H9 (cell line): ENCODE results near the gene WFS1. TPM values are rescaled to one million over a fixed set of nuclear protein-coding genes. Genes with fewer than 3 reads are reported as not detected.

Experiments
- DNase-seq: peaks from one replicate; pipeline ENCODE4 v3.0.0-alpha.2; 2017
- H2AFZ ChIP-seq: one replicate; pipeline ENCODE4 v1.6.1; 2013; ENCODE audit warnings: mild to moderate bottlenecking, low read length, control low read depth, moderate library complexity
- H2AK5ac ChIP-seq: 2 replicates; pipeline ENCODE4 v1.6.1; 2013; ENCODE audit warnings: low read length, control low read depth, mixed read lengths; ENCODE audit not compliant: insufficient read length
- H2BK120ac ChIP-seq: one replicate; pipeline ENCODE4 v1.6.1; 2013; ENCODE audit warnings: low read depth, mild to moderate bottlenecking, low read length, control low read depth, inconsistent platforms; ENCODE audit not compliant: poor library complexity, severe bottlenecking
- H2BK12ac ChIP-seq: 2 replicates; pipeline ENCODE4 v1.6.1; 2013; ENCODE audit warnings: low read length, control low read depth, mixed read lengths, low read depth; ENCODE audit not compliant: insufficient read length
- H2BK15ac ChIP-seq: 2 replicates; pipeline ENCODE4 v1.6.1; 2013; ENCODE audit warnings: low read depth, low read length, control low read depth
- H2BK20ac ChIP-seq: one replicate; pipeline ENCODE4 v1.6.1; 2013; ENCODE audit warnings: low read depth, mild to moderate bottlenecking, low read length, control low read depth, inconsistent platforms; ENCODE audit not compliant: poor library complexity, severe bottlenecking
- H2BK5ac ChIP-seq: 2 replicates; pipeline ENCODE4 v1.6.1; 2013; ENCODE audit warnings: low read length, control low read depth, mixed read lengths; ENCODE audit not compliant: insufficient read length
- H3K14ac ChIP-seq: 2 replicates; pipeline ENCODE4 v1.6.1; 2013; ENCODE audit warnings: low read length, control low read depth; ENCODE audit not compliant: insufficient read depth
- H3K18ac ChIP-seq: 2 replicates; pipeline ENCODE4 v1.6.1; 2013; ENCODE audit warnings: low read depth, mild to moderate bottlenecking, mixed read lengths, low read length, control low read depth; ENCODE audit not compliant: insufficient read length
- H3K23ac ChIP-seq: 2 replicates; pipeline ENCODE4 v1.6.1; 2013; ENCODE audit warnings: low read length, control low read depth, mixed read lengths, low read depth; ENCODE audit not compliant: insufficient read length
- H3K23me2 ChIP-seq: 2 replicates; pipeline ENCODE4 v1.6.1; 2013; ENCODE audit warnings: low read depth, mild to moderate bottlenecking, mixed read lengths, low read length, control low read depth; ENCODE audit not compliant: insufficient read length, poor library complexity, severe bottlenecking
- H3K27ac ChIP-seq: 2 replicates; pipeline ENCODE4 v1.5.1; 2013; ENCODE audit warnings: low read length, control low read depth, mixed read lengths, low read depth; ENCODE audit not compliant: insufficient read length
- H3K27me3 ChIP-seq: 2 replicates; pipeline ENCODE4 v1.6.1; 2013; ENCODE audit warnings: low read length, control low read depth, inconsistent platforms; ENCODE audit not compliant: insufficient read depth
- H3K4ac ChIP-seq: 2 replicates; pipeline ENCODE4 v1.6.1; 2013; ENCODE audit warnings: low read depth, mild to moderate bottlenecking, control low read depth, inconsistent platforms, low read length, moderate library complexity
- H3K4me1 ChIP-seq: 2 replicates; pipeline ENCODE4 v1.6.1; 2013; ENCODE audit warnings: low read length, control low read depth, inconsistent platforms; ENCODE audit not compliant: insufficient read depth
- H3K4me2 ChIP-seq: 2 replicates; pipeline ENCODE4 v1.6.1; 2013; ENCODE audit warnings: low read length, control low read depth, mixed read lengths; ENCODE audit not compliant: insufficient read length, insufficient read depth
- H3K56ac ChIP-seq: 2 replicates; pipeline ENCODE4 v1.6.1; 2013; ENCODE audit warnings: low read depth, mild to moderate bottlenecking, mixed read lengths, low read length, control low read depth; ENCODE audit not compliant: insufficient read length
- H3K79me1 ChIP-seq: 2 replicates; pipeline ENCODE4 v1.6.1; 2013; ENCODE audit warnings: low read depth, mild to moderate bottlenecking, moderate library complexity, low read length, control low read depth, inconsistent platforms; ENCODE audit not compliant: insufficient read depth, poor library complexity, severe bottlenecking
- H3K79me2 ChIP-seq: 2 replicates; pipeline ENCODE4 v1.6.1; 2013; ENCODE audit warnings: low read length, control low read depth, inconsistent platforms; ENCODE audit not compliant: insufficient read depth
- H3K9ac ChIP-seq: 2 replicates; pipeline ENCODE4 v1.6.1; 2013; ENCODE audit warnings: low read length, control low read depth, mixed read lengths; ENCODE audit not compliant: insufficient read length; ENCODE audit errors: extremely low read depth
- H3K9me3 ChIP-seq: one replicate; pipeline ENCODE4 v1.6.1; 2013; ENCODE audit warnings: low read depth, low read length, inconsistent platforms; ENCODE audit not compliant: control insufficient read depth
- H3T11ph ChIP-seq: one replicate; pipeline ENCODE4 v1.6.1; 2013; ENCODE audit warnings: mild to moderate bottlenecking, low read length, control low read depth, inconsistent platforms
- H4K20me1 ChIP-seq: one replicate; pipeline ENCODE4 v1.6.1; 2013; ENCODE audit not compliant: control insufficient read depth, insufficient read length, insufficient read depth
- H4K5ac ChIP-seq: 2 replicates; pipeline ENCODE4 v1.6.1; 2013; ENCODE audit warnings: low read depth, mild to moderate bottlenecking, mixed read lengths, low read length, control low read depth; ENCODE audit not compliant: insufficient read length
- H4K8ac ChIP-seq: replicated peaks from 2 replicates; pipeline ENCODE4 v1.6.1; 2013; ENCODE audit warnings: low read length, control low read depth, mixed read lengths, low read depth; ENCODE audit not compliant: insufficient read length
- H4K91ac ChIP-seq: 2 replicates; pipeline ENCODE4 v1.6.1; 2013; ENCODE audit warnings: low read depth, mild to moderate bottlenecking, moderate library complexity, mixed read lengths, low read length, control low read depth; ENCODE audit not compliant: insufficient read length
- H3K27ac Mint-ChIP-seq, 3 experiments: 2 replicates in 2 of 3; 3 replicates in 1 of 3; pipeline ENCODE4 v1.8.0; 2020 to 2021; ENCODE audit warnings: mixed read lengths in 3 of 3, mild to moderate bottlenecking in 1 of 3, moderate library complexity in 1 of 3
- H3K27me3 Mint-ChIP-seq: 2 replicates; pipeline ENCODE4 v1.8.0; 2021; ENCODE audit warnings: low read depth, mild to moderate bottlenecking, moderate library complexity, mixed read lengths
- H3K36me3 Mint-ChIP-seq, 3 experiments: 2 replicates in 2 of 3; 3 replicates in 1 of 3; pipeline ENCODE4 v1.8.0; 2020 to 2021; ENCODE audit warnings: low read depth in 3 of 3, mixed read lengths in 3 of 3; ENCODE audit not compliant: insufficient read depth in 1 of 3
- H3K4me1 Mint-ChIP-seq, 2 experiments: 2 replicates each; pipeline ENCODE4 v1.8.0; 2020; ENCODE audit warnings: mixed read lengths in 2 of 2
- H3K4me3 Mint-ChIP-seq, 2 experiments: 2 replicates in 1 of 2; 3 replicates in 1 of 2; pipeline ENCODE4 v1.8.0; 2020 to 2021; ENCODE audit warnings: mild to moderate bottlenecking in 2 of 2, mixed read lengths in 2 of 2, moderate library complexity in 1 of 2
- H3K9me3 Mint-ChIP-seq, 2 experiments: 2 replicates in 1 of 2; 3 replicates in 1 of 2; pipeline ENCODE4 v1.8.0; 2020; ENCODE audit warnings: mild to moderate bottlenecking in 2 of 2, mixed read lengths in 2 of 2, moderate library complexity in 1 of 2
- WGBS: extraction: QIAGEN DNeasy Blood & Tissue Kit; methylation state at CpG from one replicate; pipeline ENCODE4 v1.1.7; 2013; ENCODE audit warnings: missing lambda C conversion rate, low lambda C conversion rate, mixed read lengths; ENCODE audit not compliant: insufficient read length; ENCODE audit errors: extremely low coverage; 5-methylcytosine and 5-hydroxymethylcytosine counted together
- total RNA-seq: library from RNA; stranded (reverse); gene quantifications from 2 replicates; pipeline ENCODE4 v1.2.1, GENCODE V29; 2021
- TF ChIP-seq, protein P1 (sequence below): fragments of 200-600 bp; sonication (generic); conservative IDR thresholded peaks from 3 replicates; pipeline ENCODE4 v1.8.0; 2021; ENCODE audit warnings: antibody characterized with exemption, mild to moderate bottlenecking

Gene WFS1
- total RNA-seq, 1 experiment from 2014 or later: 18.9 TPM

- Mint-ChIP-seq H3K36me3 (no peaks in the 10 kb centered on the region), H3K9me3 (no peaks in the 10 kb centered on the region; a peak in 1 of 5 replicates), H3K4me3 (no peak overlapping the region), H3K27me3 (peaks cover 1% of the 10 kb centered on the region), H3K4me1 (peaks cover 3 to 7% of the 10 kb centered on the region in 2 experiments; a peak in 2 of 4 replicates), H3K27ac (no peak overlapping the region)
- Histone ChIP-seq H2AK5ac (no peak overlapping the region), H2BK12ac (no peak overlapping the region), H3K23me2 (no peaks in the 10 kb centered on the region), H3K4me1 (no peaks in the 10 kb centered on the region), H4K5ac (no peak overlapping the region), H2AFZ (no peak overlapping the region), H3K79me2 (no peaks in the 10 kb centered on the region), H2BK120ac (no peak overlapping the region), H2BK15ac (no peak overlapping the region), H3K79me1 (no peaks in the 10 kb centered on the region), H3K14ac (no peak overlapping the region), H2BK5ac (no peak overlapping the region), H3K4me2 (no peak overlapping the region), H4K91ac (no peak overlapping the region), H3T11ph (no peak overlapping the region), H3K23ac (no peak overlapping the region), H3K9me3 (no peaks in the 10 kb centered on the region), H3K56ac (no peak overlapping the region), H3K18ac (no peak overlapping the region), H3K9ac (no peak overlapping the region), H3K27me3 (no peaks in the 10 kb centered on the region), H4K8ac (no peak overlapping the region), H3K4ac (no peak overlapping the region), H2BK20ac (no peak overlapping the region), H4K20me1 (no peaks in the 10 kb centered on the region), H3K27ac (no peak overlapping the region)
- DNase-seq: no peak
- no CpG with 5 or more reads among the region's 8 CpGs for WGBS
- TF ChIP-seq, protein P1, sequence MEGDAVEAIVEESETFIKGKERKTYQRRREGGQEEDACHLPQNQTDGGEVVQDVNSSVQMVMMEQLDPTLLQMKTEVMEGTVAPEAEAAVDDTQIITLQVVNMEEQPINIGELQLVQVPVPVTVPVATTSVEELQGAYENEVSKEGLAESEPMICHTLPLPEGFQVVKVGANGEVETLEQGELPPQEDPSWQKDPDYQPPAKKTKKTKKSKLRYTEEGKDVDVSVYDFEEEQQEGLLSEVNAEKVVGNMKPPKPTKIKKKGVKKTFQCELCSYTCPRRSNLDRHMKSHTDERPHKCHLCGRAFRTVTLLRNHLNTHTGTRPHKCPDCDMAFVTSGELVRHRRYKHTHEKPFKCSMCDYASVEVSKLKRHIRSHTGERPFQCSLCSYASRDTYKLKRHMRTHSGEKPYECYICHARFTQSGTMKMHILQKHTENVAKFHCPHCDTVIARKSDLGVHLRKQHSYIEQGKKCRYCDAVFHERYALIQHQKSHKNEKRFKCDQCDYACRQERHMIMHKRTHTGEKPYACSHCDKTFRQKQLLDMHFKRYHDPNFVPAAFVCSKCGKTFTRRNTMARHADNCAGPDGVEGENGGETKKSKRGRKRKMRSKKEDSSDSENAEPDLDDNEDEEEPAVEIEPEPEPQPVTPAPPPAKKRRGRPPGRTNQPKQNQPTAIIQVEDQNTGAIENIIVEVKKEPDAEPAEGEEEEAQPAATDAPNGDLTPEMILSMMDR: no peak
Observed at GRCh38 chr4:6350646-6351045, 81.0 kb downstream of the WFS1 start.
